Kidney epithelial cell (primary cell): ENCODE results near the gene COL21A1. TPM values are rescaled to one million over a fixed set of nuclear protein-coding genes. Genes with fewer than 3 reads are reported as not detected.

Experiments
- DNase-seq: peaks from one replicate; pipeline ENCODE4 v3.0.0-alpha.2; 2010; ENCODE audit warnings: low read depth
- H3K27me3 ChIP-seq: 2 replicates; pipeline ENCODE4 v1.6.0; 2011; ENCODE audit warnings: low read length; ENCODE audit not compliant: control insufficient read depth, insufficient read depth
- H3K36me3 ChIP-seq: 2 replicates; pipeline ENCODE4 v1.5.1; 2011; ENCODE audit warnings: low read length; ENCODE audit not compliant: control insufficient read depth, insufficient read depth
- H3K4me3 ChIP-seq: 2 replicates; pipeline ENCODE4 v1.5.1; 2011; ENCODE audit warnings: low read depth, mild to moderate bottlenecking, control low read depth, low read length
- total RNA-seq: library from RNA; depleted of rRNA; stranded (reverse); fragments of >200 nt; gene quantifications from 2 replicates; pipeline ENCODE4 v1.2.3, GENCODE V29; 2015
- TF ChIP-seq, protein P1 (sequence below): IDR thresholded peaks from 2 replicates; pipeline ENCODE4 v1.5.1; 2011; ENCODE audit warnings: mild to moderate bottlenecking, moderate library complexity, low read length, control low read depth, inconsistent platforms; ENCODE audit not compliant: insufficient read depth, poor library complexity, severe bottlenecking

Gene COL21A1
- total RNA-seq, 1 donor from 2014 or later, result not detected

GRCh38 chr6:56156643-56157042 is 90.7 kb downstream of the COL21A1 start:
- TF ChIP-seq, protein P1, sequence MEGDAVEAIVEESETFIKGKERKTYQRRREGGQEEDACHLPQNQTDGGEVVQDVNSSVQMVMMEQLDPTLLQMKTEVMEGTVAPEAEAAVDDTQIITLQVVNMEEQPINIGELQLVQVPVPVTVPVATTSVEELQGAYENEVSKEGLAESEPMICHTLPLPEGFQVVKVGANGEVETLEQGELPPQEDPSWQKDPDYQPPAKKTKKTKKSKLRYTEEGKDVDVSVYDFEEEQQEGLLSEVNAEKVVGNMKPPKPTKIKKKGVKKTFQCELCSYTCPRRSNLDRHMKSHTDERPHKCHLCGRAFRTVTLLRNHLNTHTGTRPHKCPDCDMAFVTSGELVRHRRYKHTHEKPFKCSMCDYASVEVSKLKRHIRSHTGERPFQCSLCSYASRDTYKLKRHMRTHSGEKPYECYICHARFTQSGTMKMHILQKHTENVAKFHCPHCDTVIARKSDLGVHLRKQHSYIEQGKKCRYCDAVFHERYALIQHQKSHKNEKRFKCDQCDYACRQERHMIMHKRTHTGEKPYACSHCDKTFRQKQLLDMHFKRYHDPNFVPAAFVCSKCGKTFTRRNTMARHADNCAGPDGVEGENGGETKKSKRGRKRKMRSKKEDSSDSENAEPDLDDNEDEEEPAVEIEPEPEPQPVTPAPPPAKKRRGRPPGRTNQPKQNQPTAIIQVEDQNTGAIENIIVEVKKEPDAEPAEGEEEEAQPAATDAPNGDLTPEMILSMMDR, result no peak

GRCh38 chr6:56155634-56156141 is 91.7 kb downstream of the COL21A1 start:
- Histone ChIP-seq H3K27me3 (no peaks in the 10 kb centered on the region), H3K4me3 (no peak overlapping the region), H3K36me3 (no peaks in the 10 kb centered on the region)
- TF ChIP-seq, protein P1, result no peak
- DNase-seq, result no peak

More at GRCh38 chr6:56156643-56157042, 90.7 kb downstream of the COL21A1 start:
- no peak for DNase-seq
- Histone ChIP-seq H3K4me3 (no peak overlapping the region), H3K36me3 (no peaks in the 10 kb centered on the region), H3K27me3 (no peaks in the 10 kb centered on the region)

- DNase-seq, result no peak
- TF ChIP-seq, protein P1, result no peak
- H3K4me3 ChIP-seq, result no peak overlapping the region
- no peaks in the 10 kb centered on the region for H3K27me3 ChIP-seq
- no peaks in the 10 kb centered on the region for H3K36me3 ChIP-seq
These were observed 93.3 kb downstream of the COL21A1 start for GRCh38 chr6:56154076-56154475.

GRCh38 chr6:56152611-56153010 is 94.8 kb downstream of the COL21A1 start:
- DNase-seq, result no peak
- TF ChIP-seq, protein P1, result no peak
- no peaks in the 10 kb centered on the region for H3K36me3 ChIP-seq
- H3K4me3 ChIP-seq, result no peak overlapping the region
- H3K27me3 ChIP-seq, result no peaks in the 10 kb centered on the region

DNA sequence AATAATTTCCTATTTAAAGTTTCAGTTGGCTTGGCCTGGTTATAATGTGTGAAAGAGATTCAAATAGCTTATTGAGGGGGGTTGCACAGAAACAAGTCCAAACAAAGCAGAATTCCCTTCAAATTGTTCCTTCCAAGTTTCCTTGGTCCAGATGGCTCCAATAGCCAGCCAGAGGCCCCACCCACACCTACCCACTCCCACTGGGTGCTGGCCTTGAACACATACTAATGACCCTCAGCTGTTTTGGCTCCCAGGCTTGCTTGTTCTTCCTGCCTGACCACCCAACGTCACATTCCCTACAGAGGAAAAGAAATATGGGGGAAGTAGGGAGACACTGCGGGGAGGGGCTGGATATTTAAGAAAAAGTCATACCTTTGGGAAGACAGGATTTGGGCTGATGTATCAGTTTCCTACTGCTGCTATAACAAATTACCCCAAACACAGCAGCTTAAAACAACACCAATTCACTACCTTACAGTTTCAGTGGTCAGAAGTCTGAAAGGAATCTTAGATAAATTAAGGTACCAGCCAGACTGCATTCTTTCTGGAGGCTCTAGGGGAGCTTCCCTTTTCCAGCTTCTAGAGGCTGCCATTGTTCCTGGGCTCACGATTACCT is 95.7 kb downstream of the COL21A1 start:
- Histone ChIP-seq H3K27me3 (no peaks in the 10 kb centered on the region), H3K36me3 (no peaks in the 10 kb centered on the region), H3K4me3 (no peak overlapping the region)
- DNase-seq, result no peak
- TF ChIP-seq, protein P1, result no peak

DNA sequence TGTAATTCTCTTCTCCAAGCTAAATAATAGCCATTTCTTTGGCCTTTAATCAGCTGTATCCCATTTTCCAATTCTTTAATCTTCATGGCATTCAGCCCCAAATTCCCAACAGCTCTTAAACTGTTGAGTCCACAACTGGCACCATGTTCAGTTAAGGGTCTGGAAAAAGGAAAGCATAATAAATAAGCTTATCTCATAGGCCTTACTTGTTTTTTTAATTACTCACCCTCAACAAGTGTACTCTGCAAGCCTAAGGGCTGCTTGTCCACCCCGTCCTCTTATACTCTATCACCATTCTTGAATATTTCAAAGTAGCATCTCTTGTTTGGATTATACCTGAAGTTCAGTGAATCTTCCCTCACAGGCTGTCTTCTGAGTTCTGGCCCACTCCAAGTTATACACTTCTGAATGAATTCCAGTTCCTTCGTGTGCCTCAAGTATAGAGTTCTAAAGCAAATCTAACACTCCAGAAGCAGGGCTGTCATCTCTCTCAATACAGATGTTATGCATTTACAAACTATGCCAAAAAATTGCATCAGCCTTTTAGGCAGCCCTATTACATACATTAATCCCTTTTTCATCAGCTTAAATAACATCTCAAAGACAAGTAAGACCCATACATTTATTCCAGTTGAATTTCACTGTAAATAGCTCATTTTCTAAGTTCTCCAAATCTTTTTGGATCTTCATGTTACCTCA is 98.7 kb downstream of the COL21A1 start:
- TF ChIP-seq, protein P1, result no peak
- Histone ChIP-seq H3K36me3 (no peaks in the 10 kb centered on the region), H3K4me3 (no peak overlapping the region), H3K27me3 (no peaks in the 10 kb centered on the region)
- no peak for DNase-seq
